T-helper 1 cell treated with Interleukin-12 subunit alpha and Interleukin-12 subunit beta and Interleukin-4 antibody, amounts not matched to agents 30 ng/mL and 1 ng/mL, for 36 hours (primary cell): ENCODE results near the gene TMPRSS13. TPM values are rescaled to one million over a fixed set of nuclear protein-coding genes. Genes with fewer than 3 reads are reported as not detected.

ENCODE experiments used
- intact Hi-C: fragments of 100-400 bp; cut with micrococcal nuclease; formaldehyde crosslinking; loops from one replicate; pipeline ENCODE4 v1.15.1; 2024
- total RNA-seq: library from RNA; stranded (reverse); gene quantifications from 2 replicates; pipeline ENCODE4 v1.2.3, GENCODE V29; 2022

Gene TMPRSS13
- total RNA-seq, 1 donor from 2014 or later = 1.7 TPM

GRCh38 chr11:117950993-117951961 is 22.1 kb upstream of the TMPRSS13 start:
- intact Hi-C loops = loop anchor here (1.0 to 5.0 kb wide), 8 partner anchors 8 to 524 kb away; partner anchors contain the start of genes IL10RA and JAML

- intact Hi-C loops = loop anchor here (1.0 to 5.0 kb wide), 7 partner anchors 36 to 524 kb away; partner anchors contain the start of genes IL10RA and JAML
Measured at GRCh38 chr11:117950301-117950700, 21.1 kb upstream of the TMPRSS13 start.

GRCh38 chr11:117949062-117949461 is 19.9 kb upstream of the TMPRSS13 start:
- intact Hi-C loops = loop anchor here (5.0 kb wide), 1 partner anchor 717 kb away; the partner anchor contains the start of genes PCSK7 and RNF214

GRCh38 chr11:117948466-117948865 is 19.3 kb upstream of the TMPRSS13 start:
- intact Hi-C loops = loop anchor here (5.0 kb wide), 1 partner anchor 716 kb away; the partner anchor contains the start of genes PCSK7 and RNF214

GRCh38 chr11:117947751-117948150 is 18.5 kb upstream of the TMPRSS13 start:
- intact Hi-C loops = loop anchor here (1.0 to 5.0 kb wide), 4 partner anchors 103 to 715 kb away; partner anchors contain the start of genes PCSK7 and RNF214

- intact Hi-C loops = loop anchor here (1.0 to 5.0 kb wide), 4 partner anchors 103 to 715 kb away; partner anchors contain the start of genes PCSK7 and RNF214
Measured at GRCh38 chr11:117946842-117947526, 17.8 kb upstream of the TMPRSS13 start.

GRCh38 chr11:117946156-117946841 is 17.1 kb upstream of the TMPRSS13 start:
- intact Hi-C loops = loop anchor here (5.0 kb wide), 1 partner anchor 714 kb away; the partner anchor contains the start of genes PCSK7 and RNF214

- intact Hi-C loops = loop anchor here (5.0 kb wide), 1 partner anchor 713 kb away; the partner anchor contains the start of genes PCSK7 and RNF214
Measured at GRCh38 chr11:117945047-117945810, 16.0 kb upstream of the TMPRSS13 start.

- intact Hi-C loops = no loop called here
Measured at GRCh38 chr11:117944554-117944953, 15.4 kb upstream of the TMPRSS13 start.

- intact Hi-C loops = no loop called here
Measured at GRCh38 chr11:117941976-117942654, 12.9 kb upstream of the TMPRSS13 start.

GRCh38 chr11:117941163-117941707 is 12.0 kb upstream of the TMPRSS13 start:
- intact Hi-C loops = no loop called here

GRCh38 chr11:117940736-117941135 is 11.5 kb upstream of the TMPRSS13 start:
- intact Hi-C loops = no loop called here

- intact Hi-C loops = no loop called here
Measured at GRCh38 chr11:117936973-117937372, 7.8 kb upstream of the TMPRSS13 start.

GRCh38 chr11:117934526-117935307 is 5.5 kb upstream of the TMPRSS13 start:
- intact Hi-C loops = no loop called here

- intact Hi-C loops = no loop called here
Measured at GRCh38 chr11:117933930-117934329, 4.7 kb upstream of the TMPRSS13 start.

GRCh38 chr11:117933475-117933874 is 4.3 kb upstream of the TMPRSS13 start:
- intact Hi-C loops = no loop called here

- intact Hi-C loops = no loop called here
Measured at GRCh38 chr11:117932947-117933346, 3.7 kb upstream of the TMPRSS13 start.

GRCh38 chr11:117932426-117932825 is 3.2 kb upstream of the TMPRSS13 start:
- intact Hi-C loops = no loop called here
